ENCODE results near the gene ZNF710. TPM values are rescaled to one million over a fixed set of nuclear protein-coding genes. Genes with fewer than 3 reads are reported as not detected.

The ZNF710 gene
- total and polyA plus RNA-seq, 2 of the 8 experiments (the other 6 are each of a cell fraction or from before 2014, with no cell fraction given), result 10.5 to 24.0 TPM

- TF ChIP-seq CHD7 (IDR thresholded peaks at IDR 0.05; ENCODE audit: insufficient replicate concordance, low read length) (no peak), MAX (IDR thresholded peaks at IDR 0.05) (no peak), SIN3A (conservative IDR thresholded peaks at IDR 0.05 in 1 of 2, IDR thresholded peaks at IDR 0.05 in 1 of 2; ENCODE audit: low read depth in 1 of 2, low read length in 2 of 2) (no peak), SUZ12 (IDR thresholded peaks at IDR 0.05; ENCODE audit: low read length) (no peak), SP2 (IDR thresholded peaks at IDR 0.05; ENCODE audit: low read length) (no peak), PHF8 (conservative IDR thresholded peaks at IDR 0.05; ENCODE audit: low read depth, low read length) (no peak), NANOG (IDR thresholded peaks at IDR 0.05; ENCODE audit: insufficient read depth, low read depth, low read length, poor library complexity, severe bottlenecking) (no peak), RBBP5 (IDR thresholded peaks at IDR 0.05; ENCODE audit: borderline replicate concordance, low read depth, low read length) (no peak), MAFK (IDR thresholded peaks at IDR 0.05; ENCODE audit: low read depth, low read length) (no peak), SRF (IDR thresholded peaks at IDR 0.05; ENCODE audit: low read depth, low read length) (no peak), BRCA1 (IDR thresholded peaks at IDR 0.05; ENCODE audit: low read depth, low read length) (no peak)
These were observed 83.8 kb downstream of the ZNF710 start (continued) for GRCh38 chr15:90084876-90085423.

All from H1 (cell line).